MM.1S (cell line): ENCODE measurements around the gene SIDT1.

Source experiments
- CTCF ChIP-seq: fragments of 300-600 bp; sonication (generic); IDR thresholded peaks from 2 replicates; pipeline ENCODE4 v1.5.1; 2016; ENCODE audit warnings: antibody characterized with exemption, low read length, mixed read lengths
- EZH2 ChIP-seq: fragments of 300-600 bp; sonication (generic); optimal IDR thresholded peaks from 2 replicates; pipeline ENCODE3; 2017; ENCODE audit warnings: low read depth, mild to moderate bottlenecking, antibody characterized with exemption, low read length, mixed read lengths
- EZH2phosphoT487 ChIP-seq: fragments of 300-600 bp; sonication (generic); IDR thresholded peaks from 2 replicates; pipeline ENCODE4 v1.6.1; 2018; ENCODE audit warnings: antibody characterized with exemption, low read length

DNA sequence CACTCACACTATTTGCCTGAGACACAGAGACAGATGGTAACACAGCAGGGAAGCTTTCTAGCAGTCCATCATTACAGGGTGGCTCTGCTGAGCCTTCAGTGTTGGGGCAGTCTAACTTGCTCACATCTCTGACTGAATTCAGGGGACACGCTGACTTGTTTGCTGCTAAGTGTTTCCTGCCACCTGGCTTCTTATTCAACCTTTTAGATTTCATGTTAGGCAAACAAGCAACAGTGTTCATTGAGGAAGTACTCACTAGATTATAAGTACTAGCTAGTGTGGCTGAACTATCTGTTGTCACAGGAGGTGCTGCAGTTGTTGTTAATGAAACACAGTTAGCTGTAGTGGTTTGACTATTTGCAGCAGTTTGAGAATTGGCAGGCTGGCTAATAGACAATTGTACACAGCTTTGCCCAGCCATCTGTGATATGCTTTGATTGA, 126.8 kb downstream of the SIDT1 start:
- TF ChIP-seq CTCF (no peak), EZH2 (no peak), EZH2phosphoT487 (no peak)
